ENCODE measurements around the gene UHMK1. TPM values are rescaled to one million over a fixed set of nuclear protein-coding genes. Genes with fewer than 3 reads are reported as not detected.

The UHMK1 gene
- total RNA-seq, 1 experiment from 2014 or later: 15.8 TPM

- H2BK20ac ChIP-seq (ENCODE audit: low read depth, low read length, poor library complexity, severe bottlenecking): no peak overlapping the region
- H2AK5ac ChIP-seq (ENCODE audit: insufficient read length, low read length): no peak overlapping the region
- no peaks in the 10 kb centered on the region for H3K79me2 ChIP-seq (ENCODE audit: insufficient read depth, low read length)
- no peaks in the 10 kb centered on the region for H3K79me1 ChIP-seq (ENCODE audit: insufficient read depth, low read depth, low read length, poor library complexity, severe bottlenecking)
- no peak overlapping the region for H4K91ac ChIP-seq (ENCODE audit: insufficient read length, low read depth, low read length)
- H3K18ac ChIP-seq (ENCODE audit: insufficient read length, low read depth, low read length): no peak overlapping the region
- H2AFZ ChIP-seq (ENCODE audit: low read length): no peak overlapping the region
- no peak overlapping the region for H3K27ac Mint-ChIP-seq
- H4K5ac ChIP-seq (ENCODE audit: insufficient read length, low read depth, low read length): no peak overlapping the region
- H3K27me3 ChIP-seq (ENCODE audit: insufficient read depth, low read length): no peaks in the 10 kb centered on the region
- peaks cover 0 to 4% of the 10 kb centered on the region in 2 experiments; a peak in 3 of 5 replicates for H3K9me3 Mint-ChIP-seq
- DNase-seq: no peak
- H3K9ac ChIP-seq (ENCODE audit: extremely low read depth, insufficient read length, low read length): no peak overlapping the region
- no peak overlapping the region for H3T11ph ChIP-seq (ENCODE audit: low read length)
- H3K27me3 Mint-ChIP-seq (ENCODE audit: low read depth): no peaks in the 10 kb centered on the region
- no peaks in the 10 kb centered on the region for H3K9me3 ChIP-seq (ENCODE audit: control insufficient read depth, low read depth, low read length)
- no peak overlapping the region for H3K4me3 Mint-ChIP-seq
- no peak overlapping the region for H3K56ac ChIP-seq (ENCODE audit: insufficient read length, low read depth, low read length)
- H2BK5ac ChIP-seq (ENCODE audit: insufficient read length, low read length): no peak overlapping the region
- no peak overlapping the region for H3K4me2 ChIP-seq (ENCODE audit: insufficient read depth, insufficient read length, low read length)
- no peak overlapping the region for H3K14ac ChIP-seq (ENCODE audit: insufficient read depth, low read length)
- H3K4ac ChIP-seq (ENCODE audit: low read depth, low read length): no peak overlapping the region
- peaks cover 4 to 7% of the 10 kb centered on the region in 2 experiments; a peak in 3 of 4 replicates for H3K4me1 Mint-ChIP-seq
- H4K8ac ChIP-seq (replicated peaks; ENCODE audit: insufficient read length, low read depth, low read length): no peak overlapping the region
- no CpG with 5 or more reads among the region's 4 CpGs for WGBS (ENCODE audit: extremely low coverage, insufficient read length, low lambda C conversion rate)
- no peak overlapping the region for H2BK120ac ChIP-seq (ENCODE audit: low read depth, low read length, poor library complexity, severe bottlenecking)
- no peak overlapping the region for H2BK12ac ChIP-seq (ENCODE audit: insufficient read length, low read depth, low read length)
- H4K20me1 ChIP-seq (ENCODE audit: control insufficient read depth, insufficient read depth, insufficient read length): no peaks in the 10 kb centered on the region
- H3K4me1 ChIP-seq (ENCODE audit: insufficient read depth, low read length): no peaks in the 10 kb centered on the region
- no peak overlapping the region for H3K27ac ChIP-seq (ENCODE audit: insufficient read length, low read depth, low read length)
- peaks cover 0 to 3% (median 0%) of the 10 kb centered on the region in 3 experiments; a peak in 1 of 7 replicates for H3K36me3 Mint-ChIP-seq (ENCODE audit: insufficient read depth in 1 of 3, low read depth in 3 of 3)
- TF ChIP-seq, protein P1, sequence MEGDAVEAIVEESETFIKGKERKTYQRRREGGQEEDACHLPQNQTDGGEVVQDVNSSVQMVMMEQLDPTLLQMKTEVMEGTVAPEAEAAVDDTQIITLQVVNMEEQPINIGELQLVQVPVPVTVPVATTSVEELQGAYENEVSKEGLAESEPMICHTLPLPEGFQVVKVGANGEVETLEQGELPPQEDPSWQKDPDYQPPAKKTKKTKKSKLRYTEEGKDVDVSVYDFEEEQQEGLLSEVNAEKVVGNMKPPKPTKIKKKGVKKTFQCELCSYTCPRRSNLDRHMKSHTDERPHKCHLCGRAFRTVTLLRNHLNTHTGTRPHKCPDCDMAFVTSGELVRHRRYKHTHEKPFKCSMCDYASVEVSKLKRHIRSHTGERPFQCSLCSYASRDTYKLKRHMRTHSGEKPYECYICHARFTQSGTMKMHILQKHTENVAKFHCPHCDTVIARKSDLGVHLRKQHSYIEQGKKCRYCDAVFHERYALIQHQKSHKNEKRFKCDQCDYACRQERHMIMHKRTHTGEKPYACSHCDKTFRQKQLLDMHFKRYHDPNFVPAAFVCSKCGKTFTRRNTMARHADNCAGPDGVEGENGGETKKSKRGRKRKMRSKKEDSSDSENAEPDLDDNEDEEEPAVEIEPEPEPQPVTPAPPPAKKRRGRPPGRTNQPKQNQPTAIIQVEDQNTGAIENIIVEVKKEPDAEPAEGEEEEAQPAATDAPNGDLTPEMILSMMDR (conservative IDR thresholded peaks at IDR 0.05): no peak
- no peaks in the 10 kb centered on the region for H3K23me2 ChIP-seq (ENCODE audit: insufficient read length, low read depth, low read length, poor library complexity, severe bottlenecking)
- no peak overlapping the region for H3K23ac ChIP-seq (ENCODE audit: insufficient read length, low read depth, low read length)
- H2BK15ac ChIP-seq (ENCODE audit: low read depth, low read length): no peak overlapping the region
These were observed 50.6 kb downstream of the UHMK1 start for GRCh38 chr1:162548170-162548569.

All from H9 (cell line).